Fibroblast of the aortic adventitia (primary cell): ENCODE results near the gene RCL1. TPM values are rescaled to one million over a fixed set of nuclear protein-coding genes. Genes with fewer than 3 reads are reported as not detected.
"Not testable (repeated sequence)": the region's sequence is repeated elsewhere in the genome, so short reads cannot be mapped to it uniquely, and the experiment has no call there.

Experiments used
- DNase-seq: peaks from one replicate; pipeline ENCODE4 v3.0.0-alpha.2; 2010; ENCODE audit warnings: low read depth
- H3K4me3 ChIP-seq: 2 replicates; pipeline ENCODE4 v1.5.1; 2011; ENCODE audit warnings: low read depth, mild to moderate bottlenecking, control low read depth, low read length, moderate library complexity
- total RNA-seq: library from RNA; depleted of rRNA; stranded (reverse); fragments of >200 nt; gene quantifications from 2 replicates; pipeline ENCODE4 v1.2.3, GENCODE V29; 2012; ENCODE audit warnings: low replicate concordance
- TF ChIP-seq, protein P1 (sequence below): IDR thresholded peaks from 2 replicates; pipeline ENCODE4 v1.5.1; 2011; ENCODE audit warnings: mild to moderate bottlenecking, low read length, control low read depth, inconsistent platforms; ENCODE audit not compliant: insufficient read depth

RCL1 gene, protein sequence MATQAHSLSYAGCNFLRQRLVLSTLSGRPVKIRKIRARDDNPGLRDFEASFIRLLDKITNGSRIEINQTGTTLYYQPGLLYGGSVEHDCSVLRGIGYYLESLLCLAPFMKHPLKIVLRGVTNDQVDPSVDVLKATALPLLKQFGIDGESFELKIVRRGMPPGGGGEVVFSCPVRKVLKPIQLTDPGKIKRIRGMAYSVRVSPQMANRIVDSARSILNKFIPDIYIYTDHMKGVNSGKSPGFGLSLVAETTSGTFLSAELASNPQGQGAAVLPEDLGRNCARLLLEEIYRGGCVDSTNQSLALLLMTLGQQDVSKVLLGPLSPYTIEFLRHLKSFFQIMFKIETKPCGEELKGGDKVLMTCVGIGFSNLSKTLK
- total RNA-seq: 10.2 and 13.4 TPM in 2 replicates

DNA sequence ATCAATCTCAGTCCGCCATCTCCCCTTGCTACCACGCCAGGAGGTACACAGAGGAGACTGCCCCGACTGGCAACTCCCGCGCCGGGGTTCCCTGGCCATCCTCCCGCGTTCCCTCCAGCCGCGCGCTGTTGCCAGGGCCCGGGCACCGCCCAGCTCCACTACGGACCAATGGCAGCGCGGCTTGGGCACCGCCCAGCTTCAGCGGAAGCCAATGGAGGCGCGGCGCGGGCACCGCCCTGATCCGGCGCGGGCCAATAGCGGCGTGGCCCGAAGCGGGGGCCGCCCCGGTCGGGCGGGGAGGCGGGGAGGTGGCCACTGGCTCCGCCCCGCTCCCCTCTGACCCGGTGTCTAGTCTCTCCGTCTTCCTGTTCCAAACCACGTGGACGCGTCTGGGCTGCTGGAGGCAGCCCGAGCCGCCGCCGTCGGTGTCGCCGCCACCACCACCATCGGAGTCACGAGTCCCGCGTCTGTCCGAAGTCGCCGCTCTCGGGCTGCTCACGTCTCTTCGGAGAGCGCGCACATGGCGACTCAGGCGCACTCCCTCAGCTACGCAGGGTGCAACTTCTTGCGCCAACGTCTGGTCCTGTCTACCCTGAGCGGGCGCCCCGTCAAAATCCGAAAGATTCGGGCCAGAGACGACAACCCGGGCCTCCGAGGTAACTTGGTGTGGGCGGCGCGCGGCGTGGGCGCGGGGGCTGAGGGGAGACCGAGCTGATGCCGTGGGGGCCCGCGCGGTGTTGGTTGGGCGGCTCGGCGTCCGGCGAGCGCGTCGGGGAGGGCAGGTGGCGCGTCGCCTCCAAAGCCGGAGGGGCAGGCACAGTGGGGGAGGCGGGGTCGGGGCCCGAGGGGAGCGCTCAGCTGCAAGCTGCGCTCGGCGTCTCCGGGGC, at the start of gene RCL1:
RCL1 (plus strand) TSS at position 373 of the 887 bp plus-strand sequence; CDS start at position 521, 148 bp downstream.
- DNase-seq: peak; percentile 89

DNA sequence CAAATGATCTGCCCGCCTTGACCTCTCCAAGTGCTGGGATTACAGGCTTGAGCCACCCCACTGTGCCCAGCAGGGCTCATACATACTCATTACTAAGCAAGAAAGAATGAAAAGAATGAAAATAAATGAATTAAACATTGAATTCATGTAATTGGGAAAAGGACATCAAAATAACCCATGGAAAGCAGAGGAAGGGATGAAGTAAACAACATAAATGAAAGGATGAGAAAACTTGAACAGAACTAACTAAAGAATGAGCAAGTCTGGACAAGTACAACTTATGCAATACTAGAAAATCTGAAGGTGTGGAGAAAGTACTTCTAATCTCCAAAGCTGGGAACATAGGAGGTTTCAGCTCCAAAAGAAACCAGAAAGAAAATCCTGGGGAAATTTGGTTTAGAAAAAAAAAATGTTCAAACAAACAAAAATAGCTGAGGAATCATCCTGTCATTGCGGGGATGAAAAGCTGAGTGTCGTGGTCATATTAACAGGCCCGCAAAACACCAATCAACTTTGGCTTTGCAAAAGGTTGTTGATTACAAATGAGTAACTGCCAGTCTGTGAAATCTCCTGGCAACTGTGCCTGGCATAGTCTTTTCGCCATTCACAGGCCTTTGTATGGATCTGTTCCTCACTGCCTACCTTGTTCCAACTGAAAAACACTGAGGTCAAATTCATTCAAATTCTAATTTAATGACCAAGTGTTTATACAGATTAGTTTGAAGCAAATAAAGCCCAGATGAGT, 49.4 kb upstream of the RCL1 start:
- no peak overlapping the region for H3K4me3 ChIP-seq
- TF ChIP-seq, protein P1, sequence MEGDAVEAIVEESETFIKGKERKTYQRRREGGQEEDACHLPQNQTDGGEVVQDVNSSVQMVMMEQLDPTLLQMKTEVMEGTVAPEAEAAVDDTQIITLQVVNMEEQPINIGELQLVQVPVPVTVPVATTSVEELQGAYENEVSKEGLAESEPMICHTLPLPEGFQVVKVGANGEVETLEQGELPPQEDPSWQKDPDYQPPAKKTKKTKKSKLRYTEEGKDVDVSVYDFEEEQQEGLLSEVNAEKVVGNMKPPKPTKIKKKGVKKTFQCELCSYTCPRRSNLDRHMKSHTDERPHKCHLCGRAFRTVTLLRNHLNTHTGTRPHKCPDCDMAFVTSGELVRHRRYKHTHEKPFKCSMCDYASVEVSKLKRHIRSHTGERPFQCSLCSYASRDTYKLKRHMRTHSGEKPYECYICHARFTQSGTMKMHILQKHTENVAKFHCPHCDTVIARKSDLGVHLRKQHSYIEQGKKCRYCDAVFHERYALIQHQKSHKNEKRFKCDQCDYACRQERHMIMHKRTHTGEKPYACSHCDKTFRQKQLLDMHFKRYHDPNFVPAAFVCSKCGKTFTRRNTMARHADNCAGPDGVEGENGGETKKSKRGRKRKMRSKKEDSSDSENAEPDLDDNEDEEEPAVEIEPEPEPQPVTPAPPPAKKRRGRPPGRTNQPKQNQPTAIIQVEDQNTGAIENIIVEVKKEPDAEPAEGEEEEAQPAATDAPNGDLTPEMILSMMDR: no peak
- DNase-seq: peak; percentile 14

More for the DNA sequence above, at the start of gene RCL1:
- peak within 1 kb of the TSS; percentile 96 for H3K4me3 ChIP-seq
- TF ChIP-seq, protein P1: no peak

DNA sequence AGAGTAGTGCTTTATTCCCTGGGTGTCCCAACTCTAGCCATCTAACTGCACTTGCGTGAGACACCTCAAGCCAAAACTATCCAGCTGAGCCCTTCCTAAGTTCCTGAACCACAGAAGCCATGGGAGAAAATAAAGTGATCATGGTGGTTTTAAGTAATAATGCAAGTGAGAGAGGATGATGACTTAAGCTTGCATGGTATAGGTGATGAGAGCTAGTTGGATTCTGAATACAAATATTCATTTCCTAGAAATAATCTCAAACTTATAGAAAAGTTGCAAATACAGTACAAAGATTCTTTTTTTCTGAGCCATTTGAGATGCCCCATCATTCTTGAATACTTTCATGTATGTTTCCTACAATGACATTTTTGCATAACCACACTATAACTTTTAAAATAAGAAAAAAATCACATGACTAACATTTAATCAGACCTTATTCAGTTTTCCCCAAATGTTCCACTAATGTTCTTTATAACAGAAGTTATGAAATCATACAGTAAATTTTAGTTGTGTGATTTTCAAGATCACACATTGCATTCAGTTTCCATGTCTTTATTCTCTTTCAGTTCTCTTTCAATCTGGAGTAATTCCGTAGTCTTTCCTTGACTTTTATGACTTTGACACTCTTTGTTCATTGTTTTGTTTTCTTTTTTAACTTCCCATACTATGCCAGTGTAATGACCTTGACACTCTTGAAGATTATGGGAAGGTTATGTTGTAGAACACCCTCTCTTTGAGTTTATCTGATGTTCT, 46.3 kb upstream of the RCL1 start:
- H3K4me3 ChIP-seq: no peak overlapping the region
- TF ChIP-seq, protein P1: no peak
- no peak for DNase-seq

DNA sequence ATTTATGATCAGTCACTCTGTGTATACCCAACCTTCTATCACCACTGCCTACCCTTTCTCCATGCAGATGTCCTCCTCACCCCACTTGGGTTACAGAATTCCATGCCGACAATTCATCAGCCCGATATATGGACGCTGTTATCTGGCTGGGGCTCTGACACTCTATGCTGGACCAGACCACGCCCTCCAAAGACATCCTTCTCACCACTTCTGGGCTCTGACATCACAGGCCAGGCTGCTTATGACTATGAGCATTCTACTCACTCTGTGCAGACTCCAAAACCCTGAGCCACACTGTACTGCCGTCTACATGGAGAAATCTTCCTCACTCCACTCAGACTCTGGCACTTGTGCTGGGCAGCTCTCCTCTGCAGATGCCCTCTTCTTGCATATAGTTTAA, 44.1 kb upstream of the RCL1 start:
- TF ChIP-seq, protein P1: no peak
- peak; percentile 13 for DNase-seq
- H3K4me3 ChIP-seq: no peak overlapping the region

GRCh38 chr9:4750023-4750673, 42.6 kb upstream of the RCL1 start:
- H3K4me3 ChIP-seq: no peak overlapping the region
- TF ChIP-seq, protein P1: peak; percentile 62
- peak; percentile 70 for DNase-seq

DNA sequence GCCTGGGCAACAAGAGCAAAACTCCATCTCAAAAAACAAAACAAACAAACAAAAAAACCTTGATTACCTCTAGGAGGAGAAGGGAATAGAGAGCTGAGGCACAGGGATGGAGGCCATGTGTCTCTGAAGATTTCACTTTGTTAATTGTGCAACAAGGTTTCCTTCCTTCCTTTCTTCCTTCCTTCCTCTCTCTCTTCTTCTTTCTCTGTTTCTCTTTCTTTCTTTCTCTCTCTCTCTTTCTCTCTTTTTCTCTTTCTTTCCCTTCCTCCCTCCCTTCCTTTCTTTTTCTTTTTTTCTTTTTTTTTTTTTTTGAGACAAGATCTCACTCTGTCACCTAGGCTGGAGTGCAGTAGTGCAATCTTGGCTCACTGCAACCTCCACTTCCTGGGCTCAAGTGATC, 38.2 kb upstream of the RCL1 start:
- H3K4me3 ChIP-seq, DNase-seq: not testable (repeated sequence)
